HG02798 (cell line): ENCODE measurements around the gene BTBD9.

Experiments
- ATAC-seq: cut with Tn5 transposase; IDR thresholded peaks from one replicate; pipeline ENCODE4 v1.9.1; 2021; ENCODE audit warnings: mild to moderate bottlenecking; ENCODE audit not compliant: unreplicated experiment, poor library complexity

Gene BTBD9

GRCh38 chr6:38567436-38567835 lies 72.3 kb downstream of the BTBD9 start:
- no peak for ATAC-seq

GRCh38 chr6:38566295-38567030 lies 73.3 kb downstream of the BTBD9 start:
- ATAC-seq = no peak

- ATAC-seq = no peak
Observed at GRCh38 chr6:38564301-38564700, 75.4 kb downstream of the BTBD9 start.

DNA sequence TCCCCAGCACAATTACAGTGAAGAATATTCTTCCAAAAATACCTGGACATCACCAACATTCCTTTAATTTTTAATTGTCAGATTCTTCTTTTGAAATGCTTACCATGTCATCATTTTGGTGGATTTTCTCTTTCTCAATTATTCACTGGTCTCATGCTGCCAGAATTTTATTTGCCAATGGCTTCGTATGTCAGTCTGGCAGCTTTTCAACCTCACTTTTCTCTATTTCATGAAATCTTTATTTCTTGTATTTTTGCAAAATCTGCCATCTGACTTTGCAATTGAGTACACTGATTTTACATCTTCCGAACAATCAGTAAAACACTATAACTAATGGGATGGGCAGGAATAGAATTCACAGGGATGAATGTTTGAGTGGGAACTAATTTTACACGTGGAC lies 84.1 kb downstream of the BTBD9 start:
- no peak for ATAC-seq

DNA sequence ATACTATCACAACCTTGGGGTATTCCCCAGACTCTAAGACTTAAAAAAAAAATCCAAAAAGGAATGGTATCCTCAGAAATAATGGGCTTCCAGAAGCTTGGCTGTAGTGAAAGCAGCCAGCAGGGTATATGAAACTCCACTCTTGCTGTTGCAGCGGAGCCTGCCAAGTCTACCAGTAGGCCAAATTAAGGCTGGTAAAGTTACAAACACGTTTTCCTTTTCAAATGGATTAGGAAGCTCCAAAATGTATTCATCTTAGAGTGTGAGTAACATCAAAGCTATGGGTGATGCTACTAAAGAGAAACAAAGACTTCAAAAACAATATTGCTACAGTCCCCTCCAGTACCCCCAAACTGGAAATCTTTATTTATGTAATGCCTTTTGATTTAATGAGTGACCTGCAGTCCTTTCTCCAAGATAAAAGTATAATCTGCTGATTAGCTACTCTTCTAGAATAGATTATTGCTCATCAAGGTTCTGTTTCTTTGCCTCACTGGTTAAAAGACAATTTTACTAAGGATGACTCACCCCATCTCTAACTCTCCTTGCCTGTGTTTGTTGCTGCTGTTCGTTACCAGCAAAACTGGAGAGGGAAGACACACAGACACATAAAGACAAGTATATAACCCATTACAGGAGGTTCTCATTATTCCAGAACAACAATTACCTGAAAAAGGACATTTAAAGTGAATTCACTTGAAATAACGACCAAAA lies 84.9 kb downstream of the BTBD9 start:
- ATAC-seq = no peak

DNA sequence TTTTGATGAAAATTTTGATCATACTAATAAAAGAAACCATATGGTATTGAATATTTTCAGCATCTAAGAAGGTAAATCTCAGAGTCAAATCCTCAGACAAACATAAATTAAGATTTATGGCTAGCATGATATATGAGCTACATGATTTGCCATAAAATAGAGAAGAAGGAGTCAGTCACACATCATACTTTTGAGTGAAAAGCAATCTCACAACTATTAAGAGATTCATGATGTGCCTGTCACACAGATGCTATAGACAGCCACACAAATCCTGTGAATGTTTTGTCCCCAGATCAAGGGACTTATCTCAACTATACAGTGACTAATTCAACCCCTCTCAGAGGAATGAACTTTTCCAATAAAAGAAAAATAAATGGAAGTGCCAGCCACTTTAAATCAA lies 85.7 kb downstream of the BTBD9 start:
- ATAC-seq = no peak

DNA sequence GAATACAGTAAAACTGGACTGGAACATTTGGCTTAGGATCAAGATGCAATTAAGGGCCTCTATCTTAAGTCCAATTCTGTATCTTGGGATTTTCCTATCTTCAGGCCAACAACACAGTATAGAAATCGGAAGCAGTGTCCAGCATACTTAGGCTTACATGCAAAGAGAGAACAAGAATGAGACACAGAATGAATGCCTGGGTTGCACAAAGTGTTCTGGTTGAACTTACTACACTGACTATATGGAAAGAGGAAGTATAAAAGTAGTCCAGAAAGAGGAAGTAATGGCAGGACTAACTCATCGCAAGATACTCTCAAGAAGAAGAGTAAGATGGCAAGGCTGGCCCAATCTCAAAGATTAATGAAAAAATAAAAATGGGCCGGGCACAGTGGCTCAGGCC lies 87.6 kb downstream of the BTBD9 start:
- peak; percentile 70 for ATAC-seq

DNA sequence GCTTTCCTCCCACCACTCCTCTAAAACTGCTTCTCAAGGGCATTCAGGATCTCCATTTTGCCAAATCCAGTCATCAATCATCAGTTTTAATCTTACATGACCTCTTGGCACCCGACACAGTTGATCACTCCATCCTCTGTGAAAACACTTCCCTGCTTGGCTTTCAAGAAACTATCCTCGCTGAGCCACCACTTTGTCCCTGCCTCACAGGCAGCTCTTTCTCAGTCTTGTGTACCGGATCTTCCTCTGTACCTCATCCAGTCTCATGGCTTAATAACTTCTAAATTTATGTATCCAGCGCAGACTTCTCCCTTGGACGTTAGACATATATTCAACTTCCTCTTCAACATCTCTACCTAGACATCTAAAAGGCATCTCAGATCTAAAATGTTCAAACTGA lies 89.9 kb downstream of the BTBD9 start:
- no peak for ATAC-seq

DNA sequence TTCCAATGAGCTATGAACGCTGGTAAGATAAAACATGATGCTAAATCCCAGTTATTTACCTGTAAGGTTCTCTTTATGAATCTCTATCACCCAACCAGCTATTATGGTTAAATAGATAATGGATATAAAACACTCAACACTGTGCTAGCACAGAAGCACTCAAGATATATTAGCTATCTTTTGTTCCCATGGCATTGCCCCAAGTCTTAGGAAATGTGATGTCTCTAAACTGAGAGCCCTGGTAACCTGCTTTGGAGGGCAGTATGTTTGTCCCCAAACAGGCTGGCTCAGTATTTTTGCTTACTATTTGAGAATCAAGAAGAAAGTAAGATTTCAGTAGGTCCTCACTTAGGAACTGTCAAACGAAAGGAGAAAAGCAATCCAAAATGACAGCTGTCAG lies 90.5 kb downstream of the BTBD9 start:
- no peak for ATAC-seq

DNA sequence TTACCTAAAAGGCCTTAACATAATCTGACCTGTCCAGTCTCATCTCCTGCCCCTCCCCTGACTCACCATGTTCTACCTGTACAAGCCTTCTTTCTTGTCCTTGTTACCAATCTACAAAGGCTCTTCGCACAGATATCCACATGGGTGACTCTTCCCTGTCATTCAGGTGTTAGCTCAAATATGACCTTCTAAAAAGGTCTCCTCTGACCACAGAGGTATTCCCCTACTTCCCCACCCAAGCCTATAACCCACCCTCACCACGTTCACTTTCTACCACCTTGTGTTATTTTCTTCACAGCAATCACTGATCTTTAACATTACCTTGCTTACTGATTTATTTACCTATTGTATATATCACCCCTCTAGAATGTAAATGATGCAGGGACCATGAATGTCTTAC lies 96.7 kb downstream of the BTBD9 start:
- no peak for ATAC-seq

GRCh38 chr6:38542031-38542430 lies 97.7 kb downstream of the BTBD9 start:
- no peak for ATAC-seq

GRCh38 chr6:38533064-38533463 lies 106.7 kb downstream of the BTBD9 start:
- no peak for ATAC-seq

DNA sequence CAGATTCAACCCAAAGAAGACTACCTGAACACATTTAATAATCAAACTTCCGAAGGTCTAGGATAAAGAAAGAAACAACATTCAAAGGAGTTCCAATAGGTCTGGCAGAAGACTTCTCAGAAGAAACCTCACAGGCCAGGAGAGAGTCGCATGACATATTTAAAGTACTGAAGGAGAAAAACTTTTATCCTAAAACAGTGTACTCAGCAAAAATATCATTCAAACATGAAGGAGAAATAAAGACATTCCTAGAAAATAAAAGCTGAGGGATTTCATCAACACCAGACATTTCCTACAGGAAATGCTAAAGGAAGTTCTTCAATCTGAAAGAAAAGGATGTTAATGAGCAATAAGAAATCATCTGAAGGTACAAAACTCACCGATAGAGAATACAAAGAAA lies 108.6 kb downstream of the BTBD9 start:
- ATAC-seq = no peak

DNA sequence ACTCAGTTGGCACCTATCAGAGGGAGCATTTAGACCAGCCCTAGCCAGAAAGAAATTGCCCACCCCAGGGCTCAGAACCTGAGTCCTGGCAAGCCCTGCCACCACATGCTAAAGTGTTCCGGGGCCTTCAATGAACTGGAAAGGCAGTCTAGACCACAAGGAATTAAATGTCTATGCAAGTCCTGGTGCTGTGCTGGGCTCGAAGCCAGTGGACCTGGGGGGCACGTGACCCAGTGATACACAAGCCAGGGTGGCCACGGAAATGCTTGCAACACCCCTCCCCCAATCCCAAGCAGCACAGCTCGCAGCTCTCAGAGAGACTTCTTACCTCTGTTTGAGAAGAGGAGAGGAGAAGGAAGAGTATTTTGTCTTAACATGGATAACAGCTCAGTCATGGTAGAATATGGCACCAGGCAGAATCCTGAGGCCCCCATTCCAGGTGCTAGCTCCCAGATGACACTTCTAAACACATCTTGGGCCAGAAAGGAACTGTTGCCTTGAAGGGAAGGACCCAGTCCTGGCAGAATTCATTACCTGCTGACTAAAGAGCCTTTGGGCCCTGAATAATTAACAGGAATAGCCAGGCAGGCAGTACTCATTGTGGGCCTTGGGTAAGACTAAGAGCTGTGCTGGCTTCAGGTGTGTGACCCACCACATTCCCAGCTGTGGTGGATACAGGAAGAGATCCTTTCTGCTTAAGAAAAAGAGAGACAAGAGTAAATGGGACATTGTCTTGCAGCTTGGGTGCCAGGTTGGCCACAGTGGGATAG lies 111.3 kb downstream of the BTBD9 start:
- no peak for ATAC-seq

- ATAC-seq = no peak
Observed at GRCh38 chr6:38527371-38527770, 112.4 kb downstream of the BTBD9 start.

GRCh38 chr6:38525888-38526287 lies 113.8 kb downstream of the BTBD9 start:
- ATAC-seq = no peak

DNA sequence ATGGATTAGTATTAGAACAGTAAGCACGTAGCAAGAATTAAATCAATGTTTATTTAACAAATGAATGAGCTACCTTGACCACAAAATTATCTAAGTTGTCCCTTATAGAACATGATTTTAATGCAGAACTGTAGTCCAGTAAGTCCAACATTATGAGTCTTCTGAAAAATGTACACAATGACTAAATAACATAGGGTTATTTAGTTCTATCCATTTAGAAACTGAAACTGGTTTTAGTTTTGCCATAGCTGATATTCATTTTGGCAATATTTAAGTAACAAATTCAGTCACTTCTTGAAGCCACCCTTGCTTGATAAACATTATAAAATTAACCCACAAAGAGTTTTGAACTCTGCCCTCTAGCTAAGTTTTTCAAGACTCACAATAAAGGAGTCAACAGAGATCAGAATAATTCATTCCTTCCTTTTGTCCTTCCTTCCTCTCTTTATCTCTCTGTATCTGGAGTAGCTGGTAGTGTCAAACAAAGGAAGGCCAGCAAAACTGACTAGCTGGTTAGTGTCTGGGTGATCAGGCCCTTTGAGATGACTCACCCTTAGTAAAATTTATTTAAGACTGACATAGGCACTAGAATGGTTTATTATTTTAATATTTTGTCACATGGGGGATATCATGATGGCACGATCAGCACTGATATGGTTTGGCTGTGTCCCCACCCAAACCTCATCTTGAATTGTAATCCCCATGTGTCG lies 115.1 kb downstream of the BTBD9 start:
- ATAC-seq = no peak

- no peak for ATAC-seq
Observed at GRCh38 chr6:38522322-38522721, 117.4 kb downstream of the BTBD9 start.

- ATAC-seq = no peak
Observed at GRCh38 chr6:38518511-38519304, 121.0 kb downstream of the BTBD9 start.

DNA sequence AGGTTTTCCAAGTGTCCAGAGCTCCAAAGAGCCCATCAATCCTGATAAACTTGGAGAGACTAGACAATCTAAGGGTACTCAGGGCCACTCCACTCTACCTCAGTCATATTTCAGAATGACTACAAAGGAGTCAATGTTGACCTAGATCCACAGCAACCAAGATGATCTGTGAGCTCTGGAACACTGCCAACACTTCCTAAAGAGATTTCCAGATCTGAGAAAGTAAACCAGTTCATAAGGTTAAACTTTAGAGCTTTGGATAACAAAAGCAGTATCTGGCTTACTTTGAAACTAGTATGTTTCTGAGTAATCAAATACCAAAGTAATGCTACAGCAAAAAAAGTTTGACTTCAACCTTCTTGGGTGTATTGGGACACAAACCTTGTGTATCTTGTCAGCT lies 122.7 kb downstream of the BTBD9 start:
- no peak for ATAC-seq
